HCT116 (cell line): ENCODE measurements around the gene DRGX. TPM values are rescaled to one million over a fixed set of nuclear protein-coding genes. Genes with fewer than 3 reads are reported as not detected.

Experiments used
- ATAC-seq: fragments of 200-7000 bp; cut with Tn5 transposase; 2 replicates; pipeline ENCODE4 v1.9.1; 2020; ENCODE audit warnings: mild to moderate bottlenecking, moderate library complexity
- BruUV-seq: library from RNA; stranded (reverse); fragments of 400-500 nt; replicated peaks from 2 replicates; lab custom pipeline; 2021; lab: Mats Ljungman, UMichigan
- CTCF ChIA-PET: fragments of 300-600 bp; sonication (Branson Sonifier 250); formaldehyde crosslinking; loops from one replicate; lab custom pipeline; 2021; ENCODE audit warnings: antibody characterized with exemption; lab: Charles Lee
- POLR2A ChIA-PET: fragments of 300-600, 350-600 bp; sonication (Branson Sonifier 250); formaldehyde crosslinking; loops from one replicate; lab custom pipeline; 2021; ENCODE audit warnings: antibody characterized with exemption; lab: Charles Lee
- RAD21 ChIA-PET, 2 experiments: fragments of 300-600 bp; sonication (Branson Sonifier 250); formaldehyde crosslinking; loops; one replicate each; lab custom pipeline; 2023; ENCODE audit warnings: low total read pairs in 2 of 2; ENCODE audit not compliant: uncharacterized antibody in 2 of 2, unreplicated experiment in 2 of 2, low non-redundant PET in 1 of 2; lab: Charles Lee
- DNase-seq: peaks from one replicate; pipeline ENCODE4 v3.0.0-alpha.2; 2010; ENCODE audit warnings: low read depth, low spot score
- H2AFZ ChIP-seq: fragments of 200-600 bp; shearing (Covaris generic), sonication (generic); 2 replicates; pipeline ENCODE4 v1.6.1; 2017; ENCODE audit warnings: low read depth, mixed run types, mixed read lengths, antibody characterized with exemption, low read length; ENCODE audit not compliant: poor library complexity, severe bottlenecking
- H3K27ac ChIP-seq: 2 replicates; pipeline ENCODE4 v1.5.1; 2012; ENCODE audit warnings: low read depth, low read length
- H3K27me3 ChIP-seq: fragments of 200-600 bp; sonication (generic); 2 replicates; pipeline ENCODE4 v1.6.1; 2016; ENCODE audit warnings: mixed run types, low read length, mixed read lengths; ENCODE audit not compliant: insufficient read depth
- H3K36me3 ChIP-seq, 2 experiments: fragments of 200-500 bp in 1 of 2; fragments of 200-600 bp in 1 of 2; sonication (Bioruptor generic) in 1 of 2; sonication (generic) in 1 of 2; 2 replicates each; pipeline versions ENCODE4 v1.5.1 to v1.6.1; 2014 to 2016; ENCODE audit warnings: low read length in 2 of 2, inconsistent platforms in 1 of 2, mixed read lengths in 1 of 2, mixed run types in 1 of 2; ENCODE audit not compliant: insufficient read depth in 2 of 2, control insufficient read depth in 1 of 2
- H3K4me1 ChIP-seq, 2 experiments: fragments of 200-600 bp in 1 of 2; sonication (generic) in 1 of 2; 2 replicates each; pipeline versions ENCODE4 v1.5.1 to v1.6.1; 2012 to 2017; ENCODE audit warnings: low read length in 2 of 2, inconsistent platforms in 1 of 2, mild to moderate bottlenecking in 1 of 2, mixed read lengths in 1 of 2, mixed run types in 1 of 2, moderate library complexity in 1 of 2; ENCODE audit not compliant: insufficient read depth in 2 of 2, control insufficient read depth in 1 of 2
- H3K4me2 ChIP-seq: fragments of 200-600 bp; sonication (generic); 2 replicates; pipeline ENCODE4 v1.6.1; 2017; ENCODE audit warnings: mixed run types, low read length, mixed read lengths
- H3K4me3 ChIP-seq, 2 experiments: fragments of 200-600 bp in 1 of 2; sonication (generic) in 1 of 2; replicated peaks in 1 of 2; 2 replicates each; pipeline ENCODE4 v1.5.1; 2011 to 2016; ENCODE audit warnings: low read length in 2 of 2, control low read depth in 1 of 2, low read depth in 1 of 2, mild to moderate bottlenecking in 1 of 2, mixed read lengths in 1 of 2, mixed run types in 1 of 2
- H3K79me2 ChIP-seq: fragments of 200-600 bp; sonication (generic); 2 replicates; pipeline ENCODE4 v1.6.1; 2017; ENCODE audit warnings: mild to moderate bottlenecking, mixed run types, low read length, moderate library complexity, mixed read lengths; ENCODE audit not compliant: insufficient read depth
- H3K9ac ChIP-seq: fragments of 200-600 bp; sonication (generic); 2 replicates; pipeline ENCODE4 v1.6.1; 2016; ENCODE audit warnings: low read length, mixed read lengths
- H3K9me2 ChIP-seq: fragments of 200-600 bp; sonication (generic), shearing (Covaris generic); 2 replicates; pipeline ENCODE4 v1.6.1; 2017; ENCODE audit warnings: mixed run types, mild to moderate bottlenecking, moderate library complexity; ENCODE audit not compliant: insufficient read depth
- H3K9me3 ChIP-seq, 2 experiments: fragments of 200-500 bp in 1 of 2; fragments of 200-600 bp in 1 of 2; sonication (Bioruptor generic) in 1 of 2; sonication (generic) in 1 of 2; 2 replicates each; pipeline ENCODE4 v1.6.1; 2014 to 2017; ENCODE audit warnings: low read length in 2 of 2, mixed read lengths in 2 of 2, inconsistent platforms in 1 of 2, low read depth in 1 of 2, mild to moderate bottlenecking in 1 of 2, mixed run types in 1 of 2, moderate library complexity in 1 of 2; ENCODE audit not compliant: control insufficient read depth in 1 of 2, insufficient read depth in 1 of 2
- H4K20me1 ChIP-seq: fragments of 200-600 bp; sonication (generic), shearing (Covaris generic); 2 replicates; pipeline ENCODE4 v1.6.1; 2017; ENCODE audit warnings: mixed run types, mild to moderate bottlenecking, moderate library complexity; ENCODE audit not compliant: insufficient read depth
- ATF3 ChIP-seq: IDR thresholded peaks from 2 replicates; pipeline ENCODE4 v1.6.1; 2012
- EGR1 ChIP-seq: IDR thresholded peaks from 2 replicates; pipeline ENCODE4 v1.6.1; 2012; ENCODE audit warnings: low read depth
- ELF1 ChIP-seq: IDR thresholded peaks from 2 replicates; pipeline ENCODE4 v1.6.1; 2012; ENCODE audit warnings: low read depth, borderline replicate concordance
- EZH2 ChIP-seq: fragments of 200-600 bp; sonication (generic); IDR thresholded peaks from 2 replicates; pipeline ENCODE4 v1.6.1; 2017; ENCODE audit warnings: antibody characterized with exemption, mixed run types
- EZH2phosphoT487 ChIP-seq: fragments of 200-600 bp; IDR thresholded peaks from 2 replicates; pipeline ENCODE4 v1.6.1; 2018; ENCODE audit warnings: antibody characterized with exemption, borderline replicate concordance
- FOSL1 ChIP-seq: IDR thresholded peaks from 2 replicates; pipeline ENCODE4 v1.6.1; 2012; ENCODE audit warnings: low read depth
- POLR2A ChIP-seq: IDR thresholded peaks from 2 replicates; pipeline ENCODE4 v1.7.0; 2011; ENCODE audit warnings: borderline replicate concordance; ENCODE audit not compliant: insufficient read depth, insufficient read length; ENCODE audit errors: extremely low read depth
- POLR2AphosphoS5 ChIP-seq: IDR thresholded peaks from 2 replicates; pipeline ENCODE4 v1.6.1; 2011; ENCODE audit warnings: mild to moderate bottlenecking, low read depth, low read length, moderate library complexity
- RAD21 ChIP-seq: IDR thresholded peaks from 2 replicates; pipeline ENCODE4 v1.6.1; 2012; ENCODE audit warnings: low read depth, mild to moderate bottlenecking
- SP1 ChIP-seq: IDR thresholded peaks from 2 replicates; pipeline ENCODE4 v1.6.1; 2012; ENCODE audit warnings: low read depth
- TCF7L2 ChIP-seq: IDR thresholded peaks from 2 replicates; pipeline ENCODE4 v1.7.0; 2011; ENCODE audit warnings: borderline replicate concordance, inconsistent platforms; ENCODE audit not compliant: insufficient read depth, insufficient read length; ENCODE audit errors: extremely low read depth
- YY1 ChIP-seq: IDR thresholded peaks from 2 replicates; pipeline ENCODE4 v1.6.1; 2011; ENCODE audit warnings: low read length, low read depth, moderate library complexity, mild to moderate bottlenecking; ENCODE audit not compliant: insufficient replicate concordance; ENCODE audit errors: extremely low read depth
- ZBTB33 ChIP-seq: IDR thresholded peaks from 2 replicates; pipeline ENCODE4 v1.6.1; 2011; ENCODE audit warnings: mild to moderate bottlenecking, low read length, moderate library complexity; ENCODE audit not compliant: insufficient replicate concordance; ENCODE audit errors: extremely low read depth
- ZFX ChIP-seq: fragments of 450-650 bp; IDR thresholded peaks from 2 replicates; pipeline ENCODE4 v1.6.1; 2017
- ZNF274 ChIP-seq: fragments of 200-500 bp; sonication (Bioruptor generic); IDR thresholded peaks from 2 replicates; pipeline ENCODE4 v1.6.1; 2014; ENCODE audit warnings: mild to moderate bottlenecking, low read depth, low read length, inconsistent platforms
- intact Hi-C: fragments of 100-400 bp; cut with micrococcal nuclease; formaldehyde crosslinking; loops from 2 replicates; pipeline ENCODE4 v1.10.0; 2022
- total RNA-seq: library from RNA; stranded (reverse); gene quantifications from one replicate; pipeline ENCODE4 v1.2.1, GENCODE V29; 2021; ENCODE audit not compliant: unreplicated experiment

The DRGX gene
- total RNA-seq, 1 experiment from 2014 or later, result not detected

GRCh38 chr10:49415846-49416245 lies 20.0 kb upstream of the DRGX start:
- no peaks in the 10 kb centered on the region for H3K9me2 ChIP-seq
- no peak overlapping the region for H2AFZ ChIP-seq
- no peak for DNase-seq
- intact Hi-C loops, result loop anchor here (5.0 to 10.0 kb wide), 2 partner anchors 434 to 761 kb away; no protein-coding TSS in a partner anchor
- no peak overlapping the region for H3K4me3 ChIP-seq
- H3K4me1 ChIP-seq, result peaks cover 14 to 16% of the 10 kb centered on the region in 2 experiments
- ChIA-PET CTCF (interaction anchor here (1.3 kb wide), 1 partner anchor 8 kb away, joined by 4 read pairs; no protein-coding TSS in a partner anchor), POLR2A (no interaction called here), RAD21 (no interaction called here)
- H3K36me3 ChIP-seq, result no peaks in the 10 kb centered on the region
- no peak for TF ChIP-seq ZBTB33
- TF ChIP-seq EZH2, result no peak
- TF ChIP-seq POLR2A, result no peak
- no peak for TF ChIP-seq ZNF274
- TF ChIP-seq EZH2phosphoT487, result no peak
- TF ChIP-seq POLR2AphosphoS5, result no peak
- TF ChIP-seq YY1, result no peak
- TF ChIP-seq TCF7L2, result no peak
- no peak for TF ChIP-seq ATF3
- TF ChIP-seq RAD21, result no peak
- TF ChIP-seq EGR1, result no peak
- no peak for TF ChIP-seq ZFX
- no peak for TF ChIP-seq ELF1
- TF ChIP-seq FOSL1, result no peak
- TF ChIP-seq SP1, result no peak
- no peaks in the 10 kb centered on the region for H4K20me1 ChIP-seq
- no peak overlapping the region for H3K4me2 ChIP-seq
- H3K9ac ChIP-seq, result no peak overlapping the region
- H3K27me3 ChIP-seq, result no peaks in the 10 kb centered on the region
- H3K79me2 ChIP-seq, result no peaks in the 10 kb centered on the region
- no peak for ATAC-seq
- no peak overlapping the region for H3K27ac ChIP-seq
- H3K9me3 ChIP-seq, result no peaks in the 10 kb centered on the region
- BruUV-seq, result no TSS peak
